ENCODE measurements around the gene ERICH2. TPM values are rescaled to one million over a fixed set of nuclear protein-coding genes. Genes with fewer than 3 reads are reported as not detected.

The ERICH2 gene
- total RNA-seq, 4 donors from 2014 or later, result not detected

DNA sequence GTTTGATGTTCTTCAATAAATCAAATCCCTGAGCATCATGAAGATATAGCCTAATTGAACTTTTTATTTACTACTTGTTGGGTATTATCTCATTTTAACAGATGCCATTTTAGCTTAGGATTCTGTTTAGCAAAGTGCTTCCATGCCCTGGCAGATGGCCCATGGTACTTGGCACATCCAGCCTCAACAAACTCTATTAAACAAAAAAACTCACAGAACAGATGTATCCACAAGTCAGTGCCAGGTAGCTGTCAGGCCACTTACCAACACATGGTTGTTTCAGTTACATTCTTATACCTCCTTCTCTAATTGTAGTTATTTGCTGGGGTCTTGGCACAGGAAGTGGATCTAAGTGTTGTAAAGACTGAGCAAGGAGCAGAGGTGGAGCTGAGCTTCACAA is 76.1 kb downstream of the ERICH2 start:
- DNase-seq, result no peak
- H3K4me1 ChIP-seq, result no peaks in the 10 kb centered on the region
- no peak overlapping the region for H3K27ac ChIP-seq
- H3K36me3 ChIP-seq, result no peaks in the 10 kb centered on the region
- TF ChIP-seq POLR2A (IDR thresholded peaks at IDR 0.05), result no peak
- TF ChIP-seq, protein P1, sequence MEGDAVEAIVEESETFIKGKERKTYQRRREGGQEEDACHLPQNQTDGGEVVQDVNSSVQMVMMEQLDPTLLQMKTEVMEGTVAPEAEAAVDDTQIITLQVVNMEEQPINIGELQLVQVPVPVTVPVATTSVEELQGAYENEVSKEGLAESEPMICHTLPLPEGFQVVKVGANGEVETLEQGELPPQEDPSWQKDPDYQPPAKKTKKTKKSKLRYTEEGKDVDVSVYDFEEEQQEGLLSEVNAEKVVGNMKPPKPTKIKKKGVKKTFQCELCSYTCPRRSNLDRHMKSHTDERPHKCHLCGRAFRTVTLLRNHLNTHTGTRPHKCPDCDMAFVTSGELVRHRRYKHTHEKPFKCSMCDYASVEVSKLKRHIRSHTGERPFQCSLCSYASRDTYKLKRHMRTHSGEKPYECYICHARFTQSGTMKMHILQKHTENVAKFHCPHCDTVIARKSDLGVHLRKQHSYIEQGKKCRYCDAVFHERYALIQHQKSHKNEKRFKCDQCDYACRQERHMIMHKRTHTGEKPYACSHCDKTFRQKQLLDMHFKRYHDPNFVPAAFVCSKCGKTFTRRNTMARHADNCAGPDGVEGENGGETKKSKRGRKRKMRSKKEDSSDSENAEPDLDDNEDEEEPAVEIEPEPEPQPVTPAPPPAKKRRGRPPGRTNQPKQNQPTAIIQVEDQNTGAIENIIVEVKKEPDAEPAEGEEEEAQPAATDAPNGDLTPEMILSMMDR (IDR thresholded peaks at IDR 0.05), result no peak
- H3K27me3 ChIP-seq, result no peaks in the 10 kb centered on the region
- intact Hi-C loops (cut with DNase I), result no loop called here
- no peak overlapping the region for H3K4me3 ChIP-seq
- H3K9me3 ChIP-seq, result no peaks in the 10 kb centered on the region

- H3K4me3 ChIP-seq, result no peak overlapping the region
- no peaks in the 10 kb centered on the region for H3K36me3 ChIP-seq
- 70 to 78% methylated on average over 4 of the region's 4 CpGs for WGBS, 2 donors
- H3K4me1 ChIP-seq, result no peaks in the 10 kb centered on the region
- intact Hi-C loops (cut with DNase I), result no loop called here
- H3K27ac ChIP-seq, result no peak overlapping the region
- TF ChIP-seq POLR2A (IDR thresholded peaks at IDR 0.05), result no peak
- H3K9me3 ChIP-seq, result no peaks in the 10 kb centered on the region
- H3K27me3 ChIP-seq, result no peaks in the 10 kb centered on the region
- DNase-seq, result no peak
These were observed 77.5 kb downstream of the ERICH2 start for GRCh38 chr2:170847716-170848115.

Small RNA genes within 50 kb of the gene (small RNA-seq; reads per million reads assigned to genes)
- gene RF00019, result 0 reads per million in 4 donors

Other genes starting within 250 kb of the ERICH2 start
- gene SP5, start 55.0 kb upstream of the ERICH2 start, total RNA-seq, result 1 to 10 TPM in 2 of 4 donors, under 1 TPM in 1, not detected in 1; 0.57 to 2.3 (median 1.8) TPM
- 1 to 10 TPM in 1 of 4 donors, under 1 TPM in 2, not detected in 1; 0.19 to 4.2 (median 0.26) TPM for gene GAD1, start 46.5 kb downstream of the ERICH2 start, total RNA-seq
- 10 to 100 TPM; 45.8 to 66.1 (median 56.5) TPM for gene GORASP2, start 158.9 kb downstream of the ERICH2 start, total RNA-seq

Measured in esophagus squamous epithelium (tissue), 5 donors.